T1000 (cell line): ENCODE data around the gene YWHAH.
A peak's percentile ranks its signal among the peaks of the same experiment; 100 is the strongest.
"Not testable (repeated sequence)": the region's sequence is repeated elsewhere in the genome, so short reads cannot be mapped to it uniquely, and the experiment has no call there.

Experiments used
- DNase-seq: peaks from one replicate; lab custom pipeline; 2025; ENCODE audit warnings: mixed read lengths; lab: John Stamatoyannopoulos, UW

Gene YWHAH

GRCh38 chr22:31951194-31952093, 7.1 kb downstream of the YWHAH start:
- no peak for DNase-seq

GRCh38 chr22:31952094-31952401, 7.7 kb downstream of the YWHAH start:
- DNase-seq, result no peak

- no peak for DNase-seq
Observed at GRCh38 chr22:31952472-31952871, 8.1 kb downstream of the YWHAH start.

- no peak for DNase-seq
Observed at GRCh38 chr22:31953261-31953660, 8.9 kb downstream of the YWHAH start.

GRCh38 chr22:31954535-31955523, 10.5 kb downstream of the YWHAH start:
- no peak for DNase-seq

- no peak for DNase-seq
Observed at GRCh38 chr22:31956360-31956759, 12.0 kb downstream of the YWHAH start.

GRCh38 chr22:31957970-31958594, 13.7 kb downstream of the YWHAH start:
- DNase-seq, result no peak

GRCh38 chr22:31958625-31959239, 14.4 kb downstream of the YWHAH start:
- no peak for DNase-seq

- DNase-seq, result no peak
Observed at GRCh38 chr22:31960767-31961166, 16.4 kb downstream of the YWHAH start.

- DNase-seq, result no peak
Observed at GRCh38 chr22:31962387-31963125, 18.2 kb downstream of the YWHAH start.

- no peak for DNase-seq
Observed at GRCh38 chr22:31968022-31968421, 23.7 kb downstream of the YWHAH start.

- peak; percentile 37 for DNase-seq
Observed at GRCh38 chr22:31969789-31970489, 25.6 kb downstream of the YWHAH start.

- peak; percentile 88 for DNase-seq
Observed at GRCh38 chr22:31970490-31971444, 26.4 kb downstream of the YWHAH start.

- DNase-seq, result no peak
Observed at GRCh38 chr22:31972180-31972579, 27.8 kb downstream of the YWHAH start.

- no peak for DNase-seq
Observed at GRCh38 chr22:31973739-31974138, 29.4 kb downstream of the YWHAH start.

- DNase-seq, result no peak
Observed at GRCh38 chr22:31977141-31977841, 33.0 kb downstream of the YWHAH start.

- DNase-seq, result no peak
Observed at GRCh38 chr22:31977939-31978338, 33.6 kb downstream of the YWHAH start.

GRCh38 chr22:31980628-31981027, 36.3 kb downstream of the YWHAH start:
- no peak for DNase-seq

- DNase-seq, result not testable (repeated sequence)
Observed at GRCh38 chr22:31981976-31982375, 37.6 kb downstream of the YWHAH start.
